K562 (cell line): Measurements from ENCODE around the gene IL20. TPM values are rescaled to one million over a fixed set of nuclear protein-coding genes. Genes with fewer than 3 reads are reported as not detected.
A peak's percentile ranks its signal among the peaks of the same experiment; 100 is the strongest.

Experiments
- CCAR2 ChIP-seq: fragments of 200-400 bp; formaldehyde crosslinking; IDR thresholded peaks from 2 replicates; pipeline ENCODE4 v1.6.1; 2017; ENCODE audit warnings: mild to moderate bottlenecking, low read depth, low read length
- CXXC5 ChIP-seq: fragments of 250-450 bp; sonication (Bioruptor Pico); IDR thresholded peaks from 2 replicates; pipeline ENCODE4 v1.8.0; 2022; ENCODE audit warnings: inconsistent platforms, mild to moderate bottlenecking, moderate library complexity
- HINFP ChIP-seq: fragments of 450-650 bp; conservative IDR thresholded peaks from 2 replicates; pipeline ENCODE4 v1.6.1; 2016; ENCODE audit warnings: missing genetic modification characterization, low read depth, mild to moderate bottlenecking, control low read depth, missing compliant biosample characterization
- MGA ChIP-seq: fragments of 450-650 bp; IDR thresholded peaks from 2 replicates; pipeline ENCODE4 v1.6.1; 2016; ENCODE audit warnings: mild to moderate bottlenecking, moderate library complexity
- MNT ChIP-seq, 2 experiments: fragments of 450-650 bp; conservative IDR thresholded peaks; 2 replicates each; pipeline ENCODE4 v1.6.1; 2017; ENCODE audit warnings: mild to moderate bottlenecking in 2 of 2, moderate library complexity in 2 of 2
- SETDB1 ChIP-seq: IDR thresholded peaks from one replicate; pipeline ENCODE4 v1.6.1; 2012; ENCODE audit warnings: low read length, control low read depth, inconsistent platforms
- STAT5B ChIP-seq: fragments of 250-450 bp; sonication (Bioruptor Pico); IDR thresholded peaks from 2 replicates; pipeline ENCODE4 v1.8.0; 2021; ENCODE audit warnings: mild to moderate bottlenecking, inconsistent platforms
- ZNF174 ChIP-seq: fragments of 250-450 bp; sonication (Bioruptor Pico); IDR thresholded peaks from 2 replicates; pipeline ENCODE4 v1.4.0; 2020; ENCODE audit warnings: mild to moderate bottlenecking
- ZNF217 ChIP-seq: sonication (generic); formaldehyde crosslinking; IDR thresholded peaks from 2 replicates; pipeline ENCODE4 v1.8.0; 2022; ENCODE audit warnings: mild to moderate bottlenecking, missing genetic modification reagents
- ZNF589 ChIP-seq: fragments of 200-800 bp; sonication (Bioruptor generic); IDR thresholded peaks from 2 replicates; pipeline ENCODE4 v1.6.1; 2016; ENCODE audit warnings: low read depth, missing genetic modification characterization, missing compliant biosample characterization
- polyA plus RNA-seq, 8 experiments: library from polyadenylated mRNA; depleted of rRNA in 4 of 8; stranded (reverse) in 5 of 8; unstranded in 3 of 8; fragments of >200 nt; fragmentation: Nextera tagmentation in 2 of 8; fragmentation: Illumina TruSeq in 1 of 8; extraction: Ambion mirVana in 2 of 8; extraction: Trizol in 1 of 8; gene quantifications; 2 replicates each; pipeline versions ENCODE4 v1.2.1 to v1.2.3, GENCODE V29; 2011 to 2014; ENCODE audit warnings: inconsistent platforms in 1 of 8, missing spikeins in 1 of 8
- total RNA-seq, 7 experiments: library from RNA; depleted of rRNA in 6 of 7; stranded (reverse); fragments of >200 nt in 6 of 7; fragmentation: Illumina TruSeq in 2 of 7; extraction: Trizol in 2 of 7; gene quantifications; 2 replicates each; pipeline versions ENCODE4 v1.2.1 to v1.2.3, GENCODE V29; 2011 to 2021; ENCODE audit warnings: low replicate concordance in 1 of 7

Gene IL20
- total and polyA plus RNA-seq, 9 of the 15 experiments (the other 6 are each of a cell fraction or from before 2014, with no cell fraction given), result not detected

GRCh38 chr1:206847337-206847834 lies 18.0 kb upstream of the IL20 start (continued):
- peak in 1 of 2 experiments; percentile 57; a peak in 2 of 4 replicates for TF ChIP-seq MNT (conservative IDR thresholded peaks at IDR 0.05)
- TF ChIP-seq CXXC5 (CRISPR knock-in tag), result peak; percentile 80
- no peak for TF ChIP-seq HINFP
- no peak for TF ChIP-seq ZNF589 (CRISPR knock-in tag)
- no peak for TF ChIP-seq SETDB1
- TF ChIP-seq ZNF217 (CRISPR knock-in tag), result no peak
- TF ChIP-seq MGA, result no peak; the same call in 1 of the 2 replicates
- no peak for TF ChIP-seq ZNF174 (CRISPR knock-in tag)
- TF ChIP-seq CCAR2, result no peak
- no peak for TF ChIP-seq STAT5B
